Parathyroid adenoma (tissue), 2 donors: Measurements from ENCODE around the gene AKR7A3.
"Not testable (repeated sequence)": the region's sequence is repeated elsewhere in the genome, so short reads cannot be mapped to it uniquely, and the experiment has no call there.

Source experiments
- H2AFZ ChIP-seq: fragments of 300-600 bp; sonication (generic); one replicate; pipeline ENCODE4 v1.7.0; 2017; ENCODE audit warnings: antibody characterized with exemption, mild to moderate bottlenecking
- H3K27ac ChIP-seq: fragments of 300-600 bp; sonication (generic); one replicate; pipeline ENCODE4 v1.7.0; 2017
- H3K27me3 ChIP-seq: fragments of 300-600 bp; sonication (generic); one replicate; pipeline ENCODE4 v1.7.0; 2017; ENCODE audit warnings: low read length; ENCODE audit not compliant: control insufficient read depth, insufficient read depth
- H3K36me3 ChIP-seq: fragments of 300-600 bp; sonication (generic); one replicate; pipeline ENCODE4 v1.7.0; 2017; ENCODE audit warnings: low read length; ENCODE audit not compliant: control insufficient read depth, insufficient read depth
- H3K4me1 ChIP-seq: fragments of 300-600 bp; sonication (generic); one replicate; pipeline ENCODE4 v1.7.0; 2017; ENCODE audit warnings: control low read depth
- H3K4me2 ChIP-seq: fragments of 300-600 bp; sonication (generic); one replicate; pipeline ENCODE4 v1.7.0; 2017; ENCODE audit warnings: low read length
- H3K4me3 ChIP-seq: fragments of 300-600 bp; sonication (generic); one replicate; pipeline ENCODE4 v1.7.0; 2017; ENCODE audit warnings: low read depth, low read length
- H3K79me2 ChIP-seq: fragments of 300-600 bp; sonication (generic); one replicate; pipeline ENCODE4 v1.7.0; 2017; ENCODE audit warnings: control low read depth
- H3K9ac ChIP-seq: fragments of 300-600 bp; sonication (generic); one replicate; pipeline ENCODE4 v1.7.0; 2017; ENCODE audit warnings: mild to moderate bottlenecking
- H3K9me3 ChIP-seq: fragments of 300-600 bp; sonication (generic); one replicate; pipeline ENCODE4 v1.7.0; 2017; ENCODE audit warnings: low read length; ENCODE audit not compliant: control insufficient read depth
- TF ChIP-seq, protein P1 (sequence below): fragments of 300-600 bp; sonication (generic); IDR thresholded peaks from one replicate; pipeline ENCODE4 v1.7.0; 2017; ENCODE audit warnings: antibody characterized with exemption, mild to moderate bottlenecking
- donor health status: primary hyperparathyroidism.

AKR7A3 gene

DNA sequence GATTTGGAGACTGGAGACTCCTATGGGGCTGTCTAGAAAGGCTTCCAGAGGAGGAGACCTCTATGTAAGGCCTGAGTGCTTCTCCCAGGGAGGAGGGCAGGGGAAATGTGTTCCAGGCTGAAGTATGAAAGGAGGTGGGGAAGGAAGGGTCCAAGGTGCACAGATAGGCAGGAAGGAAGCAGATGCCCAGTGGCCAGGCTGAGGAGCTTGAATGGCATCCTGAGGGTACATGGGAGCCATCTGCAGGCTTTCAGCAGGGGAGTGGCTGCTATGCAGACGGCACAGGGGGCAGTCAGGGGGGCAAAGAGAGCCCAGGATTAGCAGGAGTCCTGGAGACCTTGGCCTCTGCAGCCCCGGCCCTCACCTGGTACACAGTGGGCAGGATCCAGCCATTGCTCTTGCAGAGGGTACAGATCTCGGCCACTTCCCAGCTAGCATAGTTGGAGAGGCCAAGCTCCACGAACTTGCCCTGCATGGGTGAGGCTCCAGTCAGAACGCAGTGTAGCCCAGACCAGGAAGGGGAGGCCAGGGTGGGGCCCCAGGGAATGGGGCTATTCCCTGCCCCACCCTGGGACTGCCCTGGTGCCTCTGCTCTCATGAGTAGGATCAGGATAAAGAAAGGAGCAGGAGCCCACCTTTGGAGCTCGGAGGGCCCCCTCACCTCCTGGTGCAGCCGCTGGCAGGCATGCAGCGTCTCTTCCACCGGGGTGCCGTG lies 19.4 kb upstream of the AKR7A3 start:
- Histone ChIP-seq H3K27ac (no peak overlapping the region), H3K9me3 (no peaks in the 10 kb centered on the region), H3K4me2 (no peak overlapping the region), H3K4me3 (no peak overlapping the region), H3K79me2 (no peaks in the 10 kb centered on the region), H3K9ac (no peak overlapping the region), H2AFZ (no peak overlapping the region), H3K4me1 (no peaks in the 10 kb centered on the region), H3K27me3 (no peaks in the 10 kb centered on the region), H3K36me3 (no peaks in the 10 kb centered on the region)
- TF ChIP-seq, protein P1, sequence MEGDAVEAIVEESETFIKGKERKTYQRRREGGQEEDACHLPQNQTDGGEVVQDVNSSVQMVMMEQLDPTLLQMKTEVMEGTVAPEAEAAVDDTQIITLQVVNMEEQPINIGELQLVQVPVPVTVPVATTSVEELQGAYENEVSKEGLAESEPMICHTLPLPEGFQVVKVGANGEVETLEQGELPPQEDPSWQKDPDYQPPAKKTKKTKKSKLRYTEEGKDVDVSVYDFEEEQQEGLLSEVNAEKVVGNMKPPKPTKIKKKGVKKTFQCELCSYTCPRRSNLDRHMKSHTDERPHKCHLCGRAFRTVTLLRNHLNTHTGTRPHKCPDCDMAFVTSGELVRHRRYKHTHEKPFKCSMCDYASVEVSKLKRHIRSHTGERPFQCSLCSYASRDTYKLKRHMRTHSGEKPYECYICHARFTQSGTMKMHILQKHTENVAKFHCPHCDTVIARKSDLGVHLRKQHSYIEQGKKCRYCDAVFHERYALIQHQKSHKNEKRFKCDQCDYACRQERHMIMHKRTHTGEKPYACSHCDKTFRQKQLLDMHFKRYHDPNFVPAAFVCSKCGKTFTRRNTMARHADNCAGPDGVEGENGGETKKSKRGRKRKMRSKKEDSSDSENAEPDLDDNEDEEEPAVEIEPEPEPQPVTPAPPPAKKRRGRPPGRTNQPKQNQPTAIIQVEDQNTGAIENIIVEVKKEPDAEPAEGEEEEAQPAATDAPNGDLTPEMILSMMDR: no peak

DNA sequence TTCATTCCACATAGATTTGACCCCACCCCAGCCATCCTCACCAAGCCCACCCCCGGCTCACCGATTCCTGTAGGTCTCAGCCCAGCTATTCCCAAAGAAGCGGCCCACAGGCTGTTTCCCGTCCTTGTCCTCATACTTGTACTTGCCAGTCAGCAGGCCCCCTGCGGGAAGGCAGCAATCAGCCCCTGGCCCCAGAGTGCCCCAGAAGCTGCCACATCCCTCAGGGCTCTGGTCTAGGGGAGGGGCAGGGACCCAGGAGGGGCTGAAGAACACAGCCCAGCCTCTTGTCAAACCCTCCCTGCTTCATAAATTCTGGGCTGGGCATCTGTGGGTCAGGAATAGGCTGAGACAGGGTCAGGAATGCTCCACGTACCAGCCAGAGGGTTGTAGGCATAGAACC lies 18.4 kb upstream of the AKR7A3 start:
- H3K27me3 ChIP-seq: no peaks in the 10 kb centered on the region
- H3K4me1 ChIP-seq: no peaks in the 10 kb centered on the region
- H3K79me2 ChIP-seq: no peaks in the 10 kb centered on the region
- no peak overlapping the region for H2AFZ ChIP-seq
- H3K9me3 ChIP-seq: no peaks in the 10 kb centered on the region
- no peak overlapping the region for H3K4me3 ChIP-seq
- TF ChIP-seq, protein P1: no peak
- no peak overlapping the region for H3K9ac ChIP-seq
- no peak overlapping the region for H3K4me2 ChIP-seq
- H3K36me3 ChIP-seq: no peaks in the 10 kb centered on the region
- H3K27ac ChIP-seq: no peak overlapping the region

DNA sequence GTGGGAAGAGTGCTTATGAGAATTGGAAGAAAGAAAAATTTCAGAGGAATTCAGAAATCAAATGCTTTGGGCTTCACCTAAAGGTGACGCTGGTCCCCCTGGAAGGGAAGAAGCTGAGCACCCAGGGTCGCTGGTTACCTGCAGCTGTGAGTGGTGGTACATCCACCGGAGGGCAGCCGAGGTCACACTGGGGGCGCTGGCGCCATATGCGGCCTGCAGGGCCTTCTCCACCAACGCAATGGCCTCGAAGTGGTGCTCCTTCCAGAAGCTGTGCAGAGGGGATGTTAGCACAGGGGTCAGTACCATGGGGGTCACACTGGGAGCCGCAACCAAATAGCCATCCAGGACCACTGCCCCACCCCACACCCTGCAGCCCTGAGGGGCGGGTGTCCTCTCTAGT lies 17.3 kb upstream of the AKR7A3 start:
- H3K36me3 ChIP-seq: no peaks in the 10 kb centered on the region
- no peak overlapping the region for H3K27ac ChIP-seq

DNA sequence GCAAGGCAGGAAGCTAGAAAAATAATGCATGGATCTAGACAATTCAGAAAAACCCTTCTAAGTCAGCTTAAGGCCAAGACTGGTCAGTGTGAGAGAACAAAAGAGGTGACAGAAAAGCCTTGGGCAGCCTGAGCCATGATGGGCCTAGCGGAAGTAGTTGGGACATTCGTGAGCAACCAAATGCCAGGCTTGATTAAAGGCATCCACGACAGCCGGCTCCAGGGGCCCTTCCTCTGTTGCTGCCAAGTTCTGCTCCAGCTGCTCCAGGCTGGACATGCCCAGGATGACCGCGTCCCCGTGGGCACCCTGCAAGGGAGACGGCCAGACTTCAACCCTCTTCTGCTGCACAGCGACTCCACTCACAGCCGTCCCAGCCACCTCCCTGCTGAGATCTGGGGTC lies 15.5 kb upstream of the AKR7A3 start:
- H3K36me3 ChIP-seq, H3K27me3 ChIP-seq, H2AFZ ChIP-seq, H3K4me1 ChIP-seq, H3K4me3 ChIP-seq, H3K9me3 ChIP-seq, H3K79me2 ChIP-seq, H3K4me2 ChIP-seq, H3K27ac ChIP-seq, H3K9ac ChIP-seq: not testable (repeated sequence)

More for the DNA sequence above, 17.3 kb upstream of the AKR7A3 start:
- no peak overlapping the region for H3K9ac ChIP-seq
- H3K79me2 ChIP-seq: no peaks in the 10 kb centered on the region
- H2AFZ ChIP-seq: no peak overlapping the region
- no peaks in the 10 kb centered on the region for H3K9me3 ChIP-seq
- H3K4me3 ChIP-seq: no peak overlapping the region
- TF ChIP-seq, protein P1: no peak
- no peak overlapping the region for H3K4me2 ChIP-seq
- no peaks in the 10 kb centered on the region for H3K27me3 ChIP-seq
- no peaks in the 10 kb centered on the region for H3K4me1 ChIP-seq

DNA sequence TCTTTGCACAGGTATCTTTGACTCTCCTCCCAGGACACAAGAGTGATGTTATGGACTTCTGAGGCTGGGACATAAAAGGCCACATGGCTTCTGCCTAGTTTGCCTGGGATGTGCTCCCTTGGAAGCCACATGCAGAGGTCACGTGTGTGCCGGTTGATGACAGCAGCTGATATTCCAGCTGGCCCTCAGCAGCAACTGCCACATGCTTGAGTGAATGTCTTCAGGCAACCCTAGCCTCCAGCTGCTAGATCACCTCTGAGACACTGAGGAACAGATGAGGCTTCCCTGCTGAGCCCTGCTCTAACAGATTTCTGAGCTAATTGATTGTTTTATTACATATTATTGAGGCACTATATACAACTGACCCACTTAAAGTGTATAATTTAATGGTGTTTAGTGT lies 11.6 kb upstream of the AKR7A3 start:
- no peaks in the 10 kb centered on the region for H3K79me2 ChIP-seq
- no peaks in the 10 kb centered on the region for H3K36me3 ChIP-seq
- no peak overlapping the region for H3K9ac ChIP-seq
- no peak overlapping the region for H3K27ac ChIP-seq
- H3K9me3 ChIP-seq: no peaks in the 10 kb centered on the region
- H3K27me3 ChIP-seq: no peaks in the 10 kb centered on the region
- no peaks in the 10 kb centered on the region for H3K4me1 ChIP-seq
- H3K4me3 ChIP-seq: no peak overlapping the region
- H3K4me2 ChIP-seq: no peak overlapping the region
- no peak overlapping the region for H2AFZ ChIP-seq
- TF ChIP-seq, protein P1: no peak
